EH (cell line): ENCODE measurements around the gene ELFN2.
"Not testable (repeated sequence)": the region's sequence is repeated elsewhere in the genome, so short reads cannot be mapped to it uniquely, and the experiment has no call there.

ENCODE experiments used
- DNase-seq: peaks from one replicate; pipeline ENCODE4 v3.0.0-alpha.2; 2015; ENCODE audit warnings: low read depth

ELFN2 gene

DNA sequence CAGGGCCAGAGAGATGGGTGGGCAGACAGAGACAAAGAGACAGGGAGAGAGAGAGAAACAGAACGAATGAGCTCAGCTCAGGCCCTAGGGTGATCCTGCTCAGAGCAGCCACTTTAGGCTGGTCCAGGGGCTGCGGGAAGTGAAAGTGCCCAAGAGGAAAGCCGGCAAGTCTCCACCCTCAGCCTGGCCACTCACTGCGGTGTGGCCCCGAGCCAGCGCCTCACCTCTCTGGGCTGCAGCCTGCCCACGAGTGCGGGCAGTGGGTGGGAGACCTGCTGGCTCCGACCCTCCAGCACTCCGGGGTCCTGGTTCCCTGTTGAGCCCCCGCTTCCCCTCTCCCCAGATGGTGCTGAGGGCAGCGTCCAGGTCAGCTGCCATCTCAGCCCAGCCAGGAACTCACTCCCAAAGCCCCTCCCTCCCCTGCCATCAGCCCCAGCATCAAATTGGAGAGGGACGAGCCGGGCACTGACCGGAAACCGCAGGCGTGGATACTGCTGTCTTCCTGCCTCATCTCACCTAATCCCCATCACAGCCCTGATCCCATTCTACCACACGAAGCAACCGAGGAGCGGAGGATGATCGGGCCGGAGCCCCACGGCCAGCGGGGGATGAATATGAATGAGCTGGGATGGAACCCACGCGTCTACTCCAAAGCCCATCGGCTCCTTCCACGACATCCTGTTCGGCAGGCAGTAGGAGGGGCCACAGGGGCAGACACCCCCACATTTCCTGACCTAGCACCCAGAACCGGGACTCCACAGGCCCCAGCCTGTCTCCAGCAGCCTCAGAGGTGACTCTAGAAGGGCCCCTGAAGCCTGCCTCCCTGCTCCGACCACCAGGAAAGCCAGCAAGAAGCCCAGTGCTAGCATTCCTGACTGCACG, 16.9 kb downstream of the ELFN2 start:
- no peak for DNase-seq

DNA sequence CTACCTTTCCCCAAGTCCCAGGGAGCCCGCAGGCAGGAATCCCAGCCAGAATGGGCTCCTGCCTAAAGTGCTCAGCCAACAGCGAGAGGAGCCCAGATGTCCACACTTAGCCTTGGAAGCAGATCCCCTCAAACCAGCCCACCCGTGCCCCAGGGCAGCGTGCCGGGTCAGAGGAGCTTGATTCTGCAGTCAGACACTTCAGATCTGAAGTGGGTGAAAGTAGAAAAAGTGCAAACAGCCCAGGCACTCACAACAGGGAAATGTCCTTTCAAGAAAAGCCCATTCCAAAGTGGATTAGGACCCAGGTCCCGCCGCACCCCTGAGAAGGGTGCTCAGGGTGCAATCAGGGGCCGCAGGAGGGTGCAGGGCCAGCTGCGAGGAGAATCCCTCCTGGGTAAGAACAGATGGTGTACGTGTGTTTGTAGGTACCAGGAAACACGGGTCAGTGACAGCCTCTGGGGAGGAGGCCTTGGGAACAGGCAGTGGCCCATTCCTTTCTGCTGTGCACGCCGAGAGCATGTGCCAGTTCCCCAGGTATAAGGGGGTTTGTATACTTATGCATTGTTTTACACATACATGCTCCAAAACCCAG, 17.7 kb downstream of the ELFN2 start:
- no peak for DNase-seq

DNA sequence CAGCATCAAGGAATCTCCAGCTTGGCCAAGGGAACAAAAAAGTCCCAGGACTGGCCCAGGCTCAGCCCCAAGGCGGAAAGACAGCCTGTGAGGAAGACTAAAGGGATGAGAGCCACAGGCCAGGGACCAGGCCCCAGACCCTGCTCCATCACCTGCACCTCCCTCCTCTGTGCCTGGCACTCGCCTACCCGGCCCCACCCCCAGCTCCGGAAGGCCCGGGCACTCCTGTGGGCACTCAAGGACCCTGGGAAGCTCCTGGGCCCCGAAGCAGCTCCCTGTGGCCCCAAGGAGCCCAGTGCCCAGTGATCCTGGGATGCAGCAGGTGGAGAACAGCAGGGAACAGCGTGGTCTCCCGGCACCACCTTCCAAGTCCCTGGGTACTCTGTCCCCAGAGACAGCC, 18.2 kb downstream of the ELFN2 start:
- DNase-seq, result no peak

DNA sequence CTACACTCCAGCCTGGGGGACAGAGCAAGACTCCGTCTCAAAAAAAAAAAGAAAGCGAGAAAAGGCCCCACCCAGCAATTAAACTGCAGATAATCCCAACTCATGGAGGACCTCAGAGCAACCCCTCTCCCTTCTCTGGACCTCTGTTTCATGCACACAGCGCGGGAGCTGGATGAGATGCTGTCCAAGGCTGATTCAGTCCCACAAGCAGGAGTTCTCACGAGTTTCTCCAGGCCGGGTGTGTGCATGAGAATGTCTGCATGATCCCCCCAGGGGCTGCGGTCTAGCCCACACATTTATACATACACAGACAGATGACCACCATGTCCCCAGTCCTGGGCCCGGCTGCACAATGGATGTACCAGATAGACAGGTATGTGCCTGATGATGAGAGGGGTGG, 19.4 kb downstream of the ELFN2 start:
- no peak for DNase-seq

DNA sequence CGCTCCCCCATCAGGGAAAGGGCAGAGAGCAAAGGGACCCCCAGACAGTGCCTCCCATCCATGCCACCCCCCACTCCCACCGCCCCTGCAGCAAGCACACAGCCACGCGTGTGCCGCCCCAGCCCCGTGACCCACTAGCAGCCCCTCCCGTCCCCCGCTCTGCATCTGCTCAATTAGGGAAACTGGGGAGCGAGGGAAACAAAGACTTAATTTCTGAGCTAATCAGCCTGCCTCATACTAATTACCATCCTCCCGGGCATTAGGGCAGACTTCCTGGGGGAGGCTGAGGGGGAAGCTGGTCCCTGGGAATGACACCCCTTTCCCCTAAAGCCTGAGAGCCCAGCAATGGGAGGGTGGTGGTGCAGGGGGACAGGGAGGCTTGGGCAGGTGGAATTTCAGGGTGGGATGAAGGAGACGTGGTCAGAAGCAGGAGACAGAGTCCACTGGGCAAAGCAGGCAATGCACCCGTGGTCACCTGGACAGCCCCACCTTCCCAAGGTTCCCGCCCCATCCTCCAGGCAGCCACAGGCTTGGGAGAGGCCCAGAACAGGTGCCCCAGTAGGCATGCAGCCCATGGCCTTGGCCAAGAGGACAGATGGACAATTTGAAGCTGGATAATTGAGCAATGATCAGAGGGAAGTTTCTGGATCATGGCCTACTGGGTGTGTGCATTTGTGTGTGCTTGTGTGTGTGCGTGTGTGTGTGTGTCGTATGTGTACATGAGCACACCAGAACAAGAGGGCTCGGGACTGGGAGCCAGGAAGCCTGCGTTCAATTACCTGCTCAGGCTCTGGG, 20.6 kb downstream of the ELFN2 start:
- no peak for DNase-seq

DNA sequence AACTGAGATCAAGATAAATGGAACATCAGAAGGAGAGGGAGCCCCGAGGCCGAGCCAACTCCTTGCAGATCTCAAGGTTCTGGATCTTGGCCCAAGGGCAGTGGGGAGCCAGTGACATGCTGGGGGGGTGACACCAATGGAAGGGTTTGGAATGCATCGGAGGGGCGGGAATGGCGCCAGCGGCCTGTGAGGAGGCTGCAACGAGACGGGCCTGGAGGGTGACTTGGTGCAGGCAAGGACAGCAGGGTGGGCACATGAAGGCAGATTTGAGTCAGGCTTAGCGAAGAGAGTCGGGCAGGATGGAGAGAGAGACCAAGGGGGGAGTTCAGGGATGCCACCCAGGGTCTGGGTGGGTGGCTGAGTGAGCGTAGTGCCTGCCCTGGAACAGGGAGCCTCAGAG, 23.2 kb downstream of the ELFN2 start:
- DNase-seq, result no peak

DNA sequence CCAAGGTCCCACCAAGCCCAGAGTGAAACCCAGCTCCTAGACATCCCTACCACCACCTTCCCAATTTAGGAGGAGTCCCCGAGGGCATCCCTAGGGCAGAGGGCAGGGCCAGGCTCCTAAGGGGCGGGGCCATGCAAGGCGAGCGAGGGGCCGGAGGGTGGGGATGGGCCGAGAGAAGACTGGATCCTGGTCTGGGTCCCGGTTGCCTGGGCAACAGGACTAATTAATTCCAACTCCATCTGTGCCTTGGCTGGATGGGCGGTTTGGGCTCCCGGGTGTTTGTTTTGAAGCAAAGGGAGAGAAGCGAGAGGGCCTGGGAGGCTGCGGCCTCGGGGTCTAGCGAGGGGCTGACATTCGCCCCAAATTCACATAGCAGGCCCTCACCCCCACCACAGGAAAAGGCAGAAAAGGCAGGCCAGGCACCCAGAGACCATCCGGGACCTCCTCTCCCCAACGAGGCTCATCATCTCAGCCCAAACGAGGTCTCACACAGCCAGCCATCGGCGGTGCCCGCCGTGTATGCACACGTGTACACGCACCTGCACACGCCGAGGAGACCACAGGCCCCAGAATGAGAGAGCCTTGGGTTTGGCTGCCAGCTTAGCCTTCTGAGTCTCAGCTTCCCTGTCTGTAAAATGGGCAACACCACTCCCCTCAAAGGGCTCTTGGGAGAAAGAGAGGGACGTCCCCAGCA, 23.9 kb downstream of the ELFN2 start:
- no peak for DNase-seq

DNA sequence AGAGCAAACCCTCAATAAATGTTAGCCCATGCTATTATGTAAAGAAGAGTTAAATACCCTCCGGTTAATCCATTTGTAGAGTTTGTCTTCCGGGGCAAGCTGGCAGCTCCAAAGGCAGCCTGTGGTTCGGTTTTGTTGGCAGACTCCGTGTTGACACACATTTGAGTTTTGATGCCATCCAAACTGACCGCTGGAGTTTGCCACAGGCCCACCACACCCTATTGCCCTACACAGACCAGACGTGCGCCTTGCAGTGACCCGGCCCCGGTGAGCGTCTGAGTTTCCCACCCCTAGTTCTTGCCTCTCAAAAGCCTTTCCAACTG, 25.1 kb downstream of the ELFN2 start:
- DNase-seq, result no peak

DNA sequence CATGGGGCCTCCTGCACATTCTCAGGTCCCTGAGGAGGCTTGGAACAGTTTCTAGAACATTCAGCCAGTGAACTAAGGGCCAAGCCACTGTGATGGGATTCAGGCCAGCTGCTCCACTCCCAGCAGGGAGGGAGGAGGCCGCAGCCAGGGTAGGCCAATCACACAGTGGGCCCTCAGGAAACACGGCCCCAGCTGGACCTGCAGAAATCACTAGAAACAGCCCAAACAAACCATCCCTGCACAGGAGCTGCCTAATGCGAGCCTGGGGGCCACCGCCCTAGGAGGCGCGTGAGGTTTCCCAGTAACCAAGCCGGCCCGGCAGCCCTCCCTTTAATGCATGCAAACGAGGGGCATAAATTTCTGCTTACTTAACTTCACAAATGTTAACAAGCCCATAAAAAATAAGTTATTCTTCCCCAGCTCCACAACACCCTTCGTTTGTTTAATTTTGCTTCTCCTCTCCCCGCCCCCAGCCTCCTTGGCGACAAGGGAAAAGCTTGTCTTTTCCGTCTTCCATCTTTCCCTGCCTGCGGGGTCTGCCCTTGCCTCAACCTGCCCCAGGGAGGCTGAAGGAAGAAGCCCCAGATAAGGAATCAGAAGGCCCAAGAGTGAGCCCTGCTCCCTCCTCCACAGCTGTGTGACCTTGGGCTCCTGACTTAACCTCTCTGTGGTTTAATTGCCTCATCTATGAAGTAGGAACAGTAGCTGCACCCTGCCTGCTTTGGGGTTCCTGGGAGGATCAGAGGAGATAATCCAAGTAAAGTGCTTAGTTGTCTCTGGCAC, 25.7 kb downstream of the ELFN2 start:
- DNase-seq, result no peak

DNA sequence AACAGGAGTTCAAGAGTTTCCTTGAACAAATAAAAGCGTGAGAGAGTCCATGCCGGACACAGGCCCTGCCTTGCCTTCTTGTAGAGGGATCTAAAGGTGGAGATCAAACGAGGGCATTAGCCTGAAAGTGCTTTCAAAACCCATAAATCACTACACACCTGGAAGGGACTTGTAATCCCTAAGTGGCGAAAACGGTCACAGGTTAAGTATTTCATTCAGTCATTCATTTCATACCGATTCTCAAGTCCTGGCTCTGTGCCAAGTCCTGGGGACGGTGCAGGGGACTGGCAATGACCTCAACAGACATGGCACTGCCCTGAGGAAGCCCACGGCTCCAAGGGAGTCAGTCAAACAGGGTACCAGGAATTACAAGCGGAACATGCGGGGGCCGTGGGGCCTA, 26.6 kb downstream of the ELFN2 start:
- no peak for DNase-seq

DNA sequence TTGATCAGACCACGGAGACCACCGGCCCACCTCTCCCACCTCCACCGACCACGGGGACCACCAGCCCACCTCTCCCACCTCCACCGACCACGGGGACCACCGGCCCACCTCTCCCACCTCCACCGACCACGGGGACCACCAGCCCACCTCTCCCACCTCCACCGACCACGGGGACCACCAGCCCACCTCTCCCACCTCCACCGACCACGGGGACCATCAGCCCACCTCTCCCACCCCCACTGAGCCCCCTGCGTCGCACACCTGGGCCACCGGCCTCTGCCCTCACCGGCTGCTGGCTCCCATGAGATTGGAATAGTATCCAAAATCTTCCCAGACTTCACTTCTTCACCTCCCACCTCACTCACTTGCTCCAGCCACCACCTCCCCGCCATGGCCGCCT, 27.8 kb downstream of the ELFN2 start:
- not testable (repeated sequence) for DNase-seq

DNA sequence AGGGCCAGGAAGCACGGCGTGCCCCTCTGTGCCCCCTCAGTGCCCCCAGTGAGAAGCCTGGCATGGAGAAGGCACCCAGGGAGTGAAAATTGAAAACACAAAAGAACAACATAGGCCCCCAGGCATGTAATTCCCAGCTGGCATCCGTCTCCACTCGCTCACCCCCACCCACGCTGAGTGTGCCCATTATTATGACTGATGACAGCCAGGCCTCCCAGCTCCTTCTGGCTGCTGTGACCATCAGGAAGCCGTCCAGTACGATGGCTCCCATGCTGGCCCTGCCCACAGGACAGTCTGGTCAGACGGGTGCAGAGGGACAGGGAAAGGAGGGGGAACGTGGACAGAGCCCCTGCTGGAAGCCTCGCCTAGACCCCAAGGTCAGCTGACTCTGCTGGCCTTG, 30.1 kb downstream of the ELFN2 start:
- no peak for DNase-seq

DNA sequence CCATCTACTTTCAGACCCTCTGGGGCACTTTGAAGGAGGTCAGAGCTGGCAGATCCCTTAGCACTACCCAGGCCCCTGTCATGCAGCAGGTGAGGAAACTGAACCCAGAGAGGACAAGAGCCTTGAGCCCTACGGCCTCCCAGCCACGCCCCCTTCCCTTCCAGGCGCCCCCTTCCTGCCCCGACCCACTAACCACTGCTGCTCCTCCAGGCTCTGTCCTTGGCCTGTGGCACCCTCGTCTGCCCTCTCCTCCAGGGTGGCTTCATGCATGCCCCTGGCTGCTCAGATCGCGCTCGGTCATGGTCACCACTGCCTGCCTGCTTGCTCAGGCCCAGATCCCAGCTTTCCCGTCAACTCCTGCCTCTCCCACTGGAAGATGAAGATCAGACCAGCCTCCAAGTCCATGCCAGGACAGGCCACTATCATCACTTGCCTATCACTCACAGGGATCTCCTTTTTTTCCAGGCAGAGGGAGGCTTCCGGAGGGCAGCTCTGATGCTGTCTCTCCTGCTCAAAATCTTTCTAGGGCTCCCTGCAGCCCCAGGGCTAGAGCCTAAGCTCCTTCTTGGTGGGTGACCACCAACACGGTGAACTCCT, 30.7 kb downstream of the ELFN2 start:
- no peak for DNase-seq

DNA sequence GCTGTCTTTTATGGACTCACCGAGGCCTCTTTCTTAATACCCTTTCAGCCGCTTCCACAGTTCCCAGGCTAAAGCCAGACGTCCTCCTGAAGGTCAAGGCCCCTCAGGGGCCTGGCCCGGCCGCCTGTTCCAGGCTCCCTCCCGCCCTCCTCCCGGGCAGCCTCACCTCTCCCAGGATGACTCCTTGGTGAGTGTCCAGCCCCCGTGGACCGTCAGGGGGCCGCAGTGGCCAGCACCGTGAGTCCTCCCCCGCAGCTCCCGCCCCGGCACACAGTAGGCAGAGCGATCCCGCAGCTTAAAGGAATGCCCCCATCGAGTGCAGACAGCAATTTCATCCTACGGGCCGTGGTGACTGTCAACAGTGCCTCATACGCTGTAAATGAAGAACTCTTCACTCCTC, 32.9 kb downstream of the ELFN2 start:
- DNase-seq, result no peak

DNA sequence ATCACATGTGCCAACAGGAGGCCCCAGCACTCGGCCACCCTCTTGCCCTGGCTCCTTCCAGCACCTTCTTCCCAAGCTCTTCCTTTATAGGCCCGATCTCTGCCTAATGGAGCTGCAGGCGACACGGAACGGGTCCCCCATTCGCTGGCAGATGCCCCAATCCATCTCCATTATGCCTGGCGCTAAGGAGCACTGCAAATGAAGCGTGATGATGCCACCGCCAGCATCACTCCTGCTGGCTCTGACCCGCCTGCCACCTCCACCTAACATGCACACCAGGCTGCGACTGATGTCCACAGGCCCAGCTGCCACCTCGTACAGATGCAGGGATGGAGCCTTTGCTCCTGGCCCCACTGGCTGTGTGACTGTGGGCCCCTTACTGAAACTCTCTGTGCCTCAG, 33.5 kb downstream of the ELFN2 start:
- DNase-seq, result no peak

DNA sequence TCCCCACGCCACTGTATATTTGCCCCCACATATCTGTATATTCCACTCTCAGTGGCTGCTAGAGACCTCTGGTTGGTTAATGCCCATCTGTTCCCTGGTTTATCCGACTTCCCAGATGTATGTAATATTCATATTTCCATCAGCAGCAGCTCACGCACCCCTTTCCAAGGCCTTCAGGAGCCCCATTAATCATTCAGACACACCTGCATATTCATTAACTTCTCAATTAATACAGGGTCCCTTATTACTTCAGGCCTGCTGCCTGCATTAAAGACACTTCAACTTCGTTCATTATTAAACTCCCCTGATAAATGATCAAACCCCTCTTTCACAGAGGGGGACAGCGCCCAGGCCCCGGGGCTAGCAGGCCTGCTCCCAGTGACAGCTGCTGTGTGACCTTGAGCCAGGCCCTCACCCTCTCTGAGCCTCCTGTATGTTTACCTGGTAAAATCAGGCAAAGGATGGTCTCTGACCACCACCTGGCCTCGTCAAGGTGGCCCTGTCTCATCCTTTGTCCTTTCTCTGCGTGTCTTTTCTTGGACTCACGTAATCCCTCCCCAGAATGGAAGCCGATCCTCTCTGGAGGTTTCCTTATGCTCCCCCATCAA, 34.5 kb downstream of the ELFN2 start:
- DNase-seq, result no peak

DNA sequence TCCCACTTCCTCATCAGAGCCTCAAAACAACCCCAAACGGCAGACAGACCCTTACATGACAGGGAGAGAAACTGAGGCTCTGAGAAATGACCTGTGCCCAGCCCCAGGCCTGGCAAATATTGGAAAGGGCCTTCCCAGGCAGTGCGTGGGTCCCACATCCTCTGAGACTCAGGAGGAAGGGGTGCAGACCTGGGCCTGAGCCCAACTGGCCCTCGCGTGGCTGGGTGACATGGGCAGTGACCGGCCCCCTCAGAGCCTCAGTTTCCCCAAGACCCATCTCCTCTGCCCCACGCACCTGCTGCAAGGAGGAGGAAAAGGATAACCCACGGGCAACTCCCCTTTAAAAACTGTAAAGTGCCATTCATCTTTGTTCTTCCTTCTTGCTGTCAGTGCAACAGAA, 35.6 kb downstream of the ELFN2 start:
- DNase-seq, result no peak

DNA sequence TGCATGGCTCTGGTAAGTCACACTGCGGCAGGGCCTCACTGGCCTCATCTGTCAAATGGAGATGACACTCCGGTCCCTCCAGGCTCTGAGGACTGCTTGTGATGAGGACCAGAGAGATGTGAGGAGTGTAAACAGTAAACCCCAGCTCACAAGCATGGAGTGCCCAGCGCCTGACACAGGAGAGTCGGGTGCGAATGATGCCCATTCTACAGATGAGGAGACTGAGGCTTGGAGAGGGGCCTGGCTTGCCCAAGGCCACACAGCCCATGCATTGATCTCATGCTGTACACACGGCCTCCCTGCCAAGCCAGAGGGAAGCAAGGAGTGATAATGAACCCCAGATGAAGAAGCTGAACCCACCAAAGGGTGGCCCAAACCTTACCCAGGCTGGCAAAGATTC, 37.2 kb downstream of the ELFN2 start:
- no peak for DNase-seq

DNA sequence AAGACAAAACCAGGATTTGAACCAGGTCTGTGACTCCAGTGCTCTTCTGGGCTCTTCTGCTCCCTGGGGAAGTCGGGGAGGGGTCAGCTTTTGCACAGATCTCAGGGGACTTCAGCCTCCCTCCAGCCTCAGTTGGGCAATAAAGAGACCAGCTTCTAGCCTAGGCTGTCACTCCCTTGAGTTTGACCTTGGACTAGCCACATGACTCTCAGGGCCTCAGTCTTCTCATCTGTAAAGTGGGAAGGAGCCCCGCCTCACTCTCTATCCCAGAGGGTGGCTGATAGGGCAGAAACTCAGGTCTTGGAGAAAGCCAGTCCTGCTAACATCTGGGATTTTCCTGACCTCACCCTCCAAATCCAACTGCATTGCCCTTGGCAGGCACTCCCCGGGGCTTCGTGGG, 38.7 kb downstream of the ELFN2 start:
- no peak for DNase-seq

DNA sequence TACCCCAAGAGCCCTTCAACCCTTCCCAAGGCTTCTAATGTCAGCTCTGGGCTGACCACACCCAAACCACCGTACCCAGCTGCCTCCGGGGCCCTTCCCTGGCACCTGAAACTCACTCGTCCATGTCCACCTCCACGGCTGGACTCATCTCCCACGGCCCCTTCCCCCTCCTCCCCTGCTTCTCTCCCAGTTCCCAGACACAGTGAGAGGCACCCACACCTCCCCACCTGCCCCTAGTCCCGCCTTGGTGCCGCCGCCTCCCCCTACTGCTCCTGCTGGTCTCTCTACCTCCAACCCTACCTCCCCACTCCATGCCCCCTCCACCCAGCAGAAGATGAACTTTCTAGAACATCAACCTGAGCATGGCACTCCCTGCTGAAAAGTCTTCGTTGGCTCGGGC, 39.5 kb downstream of the ELFN2 start:
- no peak for DNase-seq

DNA sequence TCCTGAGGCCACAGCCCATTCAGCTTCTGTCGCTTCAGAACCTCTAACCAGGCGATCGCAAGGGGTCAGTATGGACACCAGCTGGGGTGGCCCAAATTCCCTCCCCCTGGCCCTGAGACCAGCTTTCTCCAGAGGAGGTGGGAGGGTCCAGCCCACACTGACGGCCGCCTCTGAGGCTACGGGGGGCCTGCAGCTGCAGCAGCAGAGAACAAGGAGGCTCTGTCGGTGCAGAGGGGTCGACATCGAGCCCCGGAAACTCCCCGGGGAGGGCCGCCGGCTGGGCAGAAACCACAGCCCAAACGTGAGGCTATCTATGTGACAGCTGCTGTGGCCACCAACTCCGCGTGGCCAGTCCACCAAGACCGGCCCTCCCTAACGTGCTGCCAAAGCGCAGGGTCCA, 40.8 kb downstream of the ELFN2 start:
- no peak for DNase-seq
